A673 (cell line): ENCODE data around the gene RPS29. TPM values are rescaled to one million over a fixed set of nuclear protein-coding genes. Genes with fewer than 3 reads are reported as not detected.

Source experiments
- BruUV-seq: library from RNA; stranded (reverse); fragments of 400-500 nt; replicated peaks from 2 replicates; lab custom pipeline; 2021; lab: Mats Ljungman, UMichigan
- CTCF ChIA-PET: fragments of 300-600 bp; sonication (Branson Sonifier 250); formaldehyde crosslinking; loops from one replicate; lab custom pipeline; 2022; ENCODE audit warnings: antibody characterized with exemption; lab: Charles Lee
- POLR2A ChIA-PET: fragments of 300-600 bp; sonication (Branson Sonifier 250); formaldehyde crosslinking; loops from one replicate; lab custom pipeline; 2022; ENCODE audit warnings: antibody characterized with exemption; ENCODE audit not compliant: low non-redundant PET; lab: Charles Lee
- DNase-seq: peaks from one replicate; pipeline ENCODE4 v3.0.0-alpha.2; 2015; ENCODE audit warnings: low spot score
- H3K27ac ChIP-seq: fragments of 200-600 bp; sonication (generic); 2 replicates; pipeline ENCODE4 v1.5.1; 2016; ENCODE audit warnings: mixed run types, low read depth, mild to moderate bottlenecking, mixed read lengths, antibody characterized with exemption, low read length; ENCODE audit not compliant: poor library complexity, severe bottlenecking
- H3K27me3 ChIP-seq: fragments of 200-600 bp; sonication (generic); replicated peaks from 2 replicates; pipeline ENCODE4 v1.6.1; 2017; ENCODE audit warnings: mixed run types, low read depth, mild to moderate bottlenecking, mixed read lengths, antibody characterized with exemption, low read length; ENCODE audit not compliant: insufficient read depth, poor library complexity
- H3K36me3 ChIP-seq: fragments of 200-600 bp; sonication (generic); 2 replicates; pipeline ENCODE4 v1.6.1; 2016; ENCODE audit warnings: mixed run types, mild to moderate bottlenecking, mixed read lengths, antibody characterized with exemption, low read length; ENCODE audit not compliant: insufficient read depth, poor library complexity, severe bottlenecking
- H3K4me1 ChIP-seq: fragments of 200-600 bp; sonication (generic); 2 replicates; pipeline ENCODE4 v1.6.1; 2017; ENCODE audit warnings: mixed run types, mild to moderate bottlenecking, mixed read lengths, antibody characterized with exemption, low read length; ENCODE audit not compliant: insufficient read depth, poor library complexity, severe bottlenecking
- H3K4me3 ChIP-seq: fragments of 200-600 bp; sonication (generic); 2 replicates; pipeline ENCODE4 v1.5.1; 2016; ENCODE audit warnings: low read depth, mixed run types, mild to moderate bottlenecking, mixed read lengths, low read length; ENCODE audit not compliant: poor library complexity, severe bottlenecking
- H3K9me3 ChIP-seq: fragments of 200-600 bp; sonication (generic); 2 replicates; pipeline ENCODE4 v1.6.1; 2016; ENCODE audit warnings: mixed run types, low read depth, mild to moderate bottlenecking, mixed read lengths, antibody characterized with exemption, low read length; ENCODE audit not compliant: poor library complexity, severe bottlenecking
- EZH2 ChIP-seq: fragments of 200-600 bp; sonication (generic); IDR thresholded peaks from 2 replicates; pipeline ENCODE4 v1.6.1; 2017; ENCODE audit warnings: borderline replicate concordance, low read depth, mild to moderate bottlenecking, mixed read lengths, antibody characterized with exemption, low read length; ENCODE audit not compliant: poor library complexity, severe bottlenecking
- intact Hi-C: fragments of 100-400 bp; cut with micrococcal nuclease; formaldehyde crosslinking; loops from one replicate; pipeline ENCODE4 v1.10.0; 2022; ENCODE audit not compliant: unreplicated experiment
- total RNA-seq: library from RNA; stranded (reverse); gene quantifications from 2 replicates; pipeline ENCODE4 v1.2.3, GENCODE V29; 2021
- TF ChIP-seq, protein P1 (sequence below): fragments of 300-800, 200-600 bp; sonication (generic); conservative IDR thresholded peaks from 2 replicates; pipeline ENCODE4 v1.5.1; 2017; ENCODE audit warnings: low read depth, mild to moderate bottlenecking, antibody characterized with exemption, low read length, moderate library complexity, mixed read lengths

The RPS29 gene
- total RNA-seq, 1 experiment from 2014 or later, result 1,002 TPM

DNA sequence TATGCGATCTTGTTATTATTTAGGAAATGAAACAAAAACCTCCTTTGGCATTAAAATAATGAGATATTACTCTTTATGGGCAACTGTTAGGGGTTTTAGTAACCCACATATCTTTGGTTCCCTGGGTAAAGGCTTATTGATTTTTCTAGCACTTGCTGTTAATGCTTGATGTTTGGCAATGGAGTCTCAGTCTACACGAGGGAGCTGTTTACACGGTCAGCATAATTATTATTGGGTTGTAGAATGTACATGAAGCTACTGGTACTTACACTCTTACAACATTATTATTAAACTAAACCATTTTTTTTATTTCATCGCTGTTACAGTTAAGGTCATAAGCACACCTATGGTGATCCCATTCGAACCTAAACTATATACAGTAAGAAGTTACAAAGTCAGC, 12.1 kb downstream of the RPS29 start:
- POLR2A ChIA-PET, result no interaction called here
- H3K36me3 ChIP-seq, result peaks cover 33% of the 10 kb centered on the region
- no peaks in the 10 kb centered on the region for H3K27me3 ChIP-seq
- no peaks in the 10 kb centered on the region for H3K9me3 ChIP-seq
- BruUV-seq, result no TSS peak
- no peaks in the 10 kb centered on the region for H3K4me1 ChIP-seq
- no peak overlapping the region for H3K4me3 ChIP-seq
- CTCF ChIA-PET, result no interaction called here
- intact Hi-C loops, result no loop called here
- no peak for DNase-seq
- TF ChIP-seq, protein P1, sequence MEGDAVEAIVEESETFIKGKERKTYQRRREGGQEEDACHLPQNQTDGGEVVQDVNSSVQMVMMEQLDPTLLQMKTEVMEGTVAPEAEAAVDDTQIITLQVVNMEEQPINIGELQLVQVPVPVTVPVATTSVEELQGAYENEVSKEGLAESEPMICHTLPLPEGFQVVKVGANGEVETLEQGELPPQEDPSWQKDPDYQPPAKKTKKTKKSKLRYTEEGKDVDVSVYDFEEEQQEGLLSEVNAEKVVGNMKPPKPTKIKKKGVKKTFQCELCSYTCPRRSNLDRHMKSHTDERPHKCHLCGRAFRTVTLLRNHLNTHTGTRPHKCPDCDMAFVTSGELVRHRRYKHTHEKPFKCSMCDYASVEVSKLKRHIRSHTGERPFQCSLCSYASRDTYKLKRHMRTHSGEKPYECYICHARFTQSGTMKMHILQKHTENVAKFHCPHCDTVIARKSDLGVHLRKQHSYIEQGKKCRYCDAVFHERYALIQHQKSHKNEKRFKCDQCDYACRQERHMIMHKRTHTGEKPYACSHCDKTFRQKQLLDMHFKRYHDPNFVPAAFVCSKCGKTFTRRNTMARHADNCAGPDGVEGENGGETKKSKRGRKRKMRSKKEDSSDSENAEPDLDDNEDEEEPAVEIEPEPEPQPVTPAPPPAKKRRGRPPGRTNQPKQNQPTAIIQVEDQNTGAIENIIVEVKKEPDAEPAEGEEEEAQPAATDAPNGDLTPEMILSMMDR, result no peak
- TF ChIP-seq EZH2, result no peak
- H3K27ac ChIP-seq, result no peak overlapping the region

DNA sequence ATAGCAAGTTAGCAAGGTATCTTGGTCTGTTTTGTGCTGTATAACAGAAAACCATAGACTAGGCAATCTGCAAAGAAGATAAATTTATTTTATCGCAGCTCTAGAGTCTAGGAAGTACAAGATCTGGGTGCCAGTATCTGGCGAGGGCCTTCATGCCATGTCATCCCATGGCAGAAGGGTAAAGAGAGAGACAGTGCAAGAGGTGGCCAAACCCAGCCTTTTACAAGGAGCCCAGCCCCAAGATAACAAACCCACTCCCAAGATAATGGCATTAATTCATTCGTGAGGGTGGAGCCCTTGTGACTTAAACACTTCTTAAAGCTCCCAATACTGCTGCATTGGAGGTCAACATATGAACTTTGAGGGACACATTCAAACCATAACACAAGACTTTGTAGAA, 16.9 kb downstream of the RPS29 start:
- H3K4me3 ChIP-seq, result no peak overlapping the region
- H3K9me3 ChIP-seq, result no peaks in the 10 kb centered on the region
- intact Hi-C loops, result no loop called here
- peaks cover 5% of the 10 kb centered on the region for H3K36me3 ChIP-seq
- BruUV-seq, result no TSS peak
- H3K4me1 ChIP-seq, result no peaks in the 10 kb centered on the region
- ChIA-PET CTCF (no interaction called here), POLR2A (no interaction called here)
- TF ChIP-seq, protein P1, result no peak
- no peak for TF ChIP-seq EZH2
- H3K27ac ChIP-seq, result no peak overlapping the region
- H3K27me3 ChIP-seq, result no peaks in the 10 kb centered on the region
- DNase-seq, result no peak

DNA sequence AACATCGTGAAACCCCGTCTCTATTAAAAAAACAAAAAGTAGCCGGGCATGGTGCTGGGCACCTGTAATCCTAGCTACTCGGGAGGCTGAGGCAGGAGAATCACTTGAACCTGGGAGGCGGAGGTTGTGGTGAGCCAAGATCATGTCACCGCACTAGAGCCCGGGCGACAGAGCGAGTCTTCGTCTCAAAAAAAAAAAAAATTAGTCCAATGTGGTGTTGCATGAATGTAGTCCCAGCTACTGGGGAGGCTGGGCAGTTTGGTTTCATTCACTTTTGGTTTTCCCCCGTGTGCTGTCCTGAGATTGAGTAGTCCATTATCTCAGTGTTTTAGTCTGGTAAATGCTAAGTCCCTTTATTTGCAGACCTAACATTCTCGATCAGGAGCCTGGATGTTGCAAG, 19.5 kb downstream of the RPS29 start:
- intact Hi-C loops, result no loop called here
- no TSS peak for BruUV-seq
- Histone ChIP-seq H3K4me3 (no peak overlapping the region), H3K27me3 (no peaks in the 10 kb centered on the region), H3K27ac (no peak overlapping the region), H3K36me3 (peaks cover 5% of the 10 kb centered on the region), H3K9me3 (no peaks in the 10 kb centered on the region), H3K4me1 (no peaks in the 10 kb centered on the region)
- CTCF ChIA-PET, result no interaction called here
- TF ChIP-seq, protein P1, result no peak
- TF ChIP-seq EZH2, result no peak
- no peak for DNase-seq
- POLR2A ChIA-PET, result no interaction called here
